CD4-positive, alpha-beta T cell (primary cell): ENCODE measurements around the gene MMS19. TPM values are rescaled to one million over a fixed set of nuclear protein-coding genes. Genes with fewer than 3 reads are reported as not detected.
"Not testable (repeated sequence)": the region's sequence is repeated elsewhere in the genome, so short reads cannot be mapped to it uniquely, and the experiment has no call there.

Experiments
- ATAC-seq: fragments of 200-7000 bp; cut with Tn5 transposase; one replicate; pipeline ENCODE4 v1.10.0; 2022; ENCODE audit warnings: mild to moderate bottlenecking; ENCODE audit not compliant: poor library complexity
- CTCF ChIA-PET: fragments of 350-600 bp; sonication (Branson Sonifier 250); formaldehyde crosslinking; loops from one replicate; lab custom pipeline; 2021; ENCODE audit warnings: antibody characterized with exemption, inconsistent platforms; lab: Charles Lee
- POLR2A ChIA-PET: fragments of 350-600 bp; sonication (Branson Sonifier 250); formaldehyde crosslinking; loops from one replicate; lab custom pipeline; 2021; ENCODE audit warnings: antibody characterized with exemption, inconsistent platforms; lab: Charles Lee
- DNase-seq, 14 experiments: peaks; one replicate each; pipeline ENCODE4 v3.0.0-alpha.2; 2013 to 2020; ENCODE audit warnings: mixed read lengths in 2 of 14
- H3K27ac ChIP-seq, 2 donors: one replicate each; pipeline versions ENCODE4 v1.5.1 to v1.7.0; 2013; ENCODE audit warnings: low read length in 2 of 2, low read depth in 1 of 2, mild to moderate bottlenecking in 1 of 2
- H3K27me3 ChIP-seq, 2 experiments: 1 replicate in 1 of 2; 2 replicates in 1 of 2; pipeline versions ENCODE4 v1.6.1 to v1.7.0; 2013; ENCODE audit warnings: low read length in 2 of 2, control low read depth in 1 of 2, mild to moderate bottlenecking in 1 of 2, moderate library complexity in 1 of 2; ENCODE audit not compliant: insufficient read depth in 2 of 2, control insufficient read depth in 1 of 2
- H3K36me3 ChIP-seq: one replicate; pipeline ENCODE4 v1.6.1; 2013; ENCODE audit warnings: low read length, control low read depth; ENCODE audit not compliant: insufficient read depth
- H3K4me1 ChIP-seq: one replicate; pipeline ENCODE4 v1.6.1; 2013; ENCODE audit warnings: low read length, control low read depth; ENCODE audit not compliant: insufficient read depth
- H3K4me3 ChIP-seq: one replicate; pipeline ENCODE4 v1.5.1; 2013; ENCODE audit warnings: mild to moderate bottlenecking, low read length, moderate library complexity
- H3K9me3 ChIP-seq, 2 experiments: 1 replicate in 1 of 2; 2 replicates in 1 of 2; pipeline versions ENCODE4 v1.6.1 to v1.7.0; 2013; ENCODE audit warnings: low read length in 2 of 2, mild to moderate bottlenecking in 2 of 2, control low read depth in 1 of 2, moderate library complexity in 1 of 2; ENCODE audit not compliant: control insufficient read depth in 1 of 2, insufficient read depth in 1 of 2
- H3K27ac Mint-ChIP-seq: one replicate; pipeline ENCODE4 v1.8.0; 2020; ENCODE audit warnings: mixed read lengths
- H3K27me3 Mint-ChIP-seq: one replicate; pipeline ENCODE4 v1.8.0; 2021; ENCODE audit warnings: mixed read lengths
- H3K36me3 Mint-ChIP-seq: one replicate; pipeline ENCODE4 v1.8.0; 2021; ENCODE audit warnings: low read depth, mixed read lengths
- H3K4me1 Mint-ChIP-seq: one replicate; pipeline ENCODE4 v1.8.0; 2021; ENCODE audit warnings: low read depth, mixed read lengths
- H3K4me3 Mint-ChIP-seq: one replicate; pipeline ENCODE4 v1.8.0; 2020; ENCODE audit warnings: mild to moderate bottlenecking, mixed read lengths
- H3K9me3 Mint-ChIP-seq: one replicate; pipeline ENCODE4 v1.8.0; 2020; ENCODE audit warnings: mixed read lengths
- CTCF ChIP-seq: fragments of 200-600 bp; IDR thresholded peaks from one replicate; pipeline ENCODE4 v1.8.0; 2022; ENCODE audit warnings: antibody characterized with exemption, mild to moderate bottlenecking
- intact Hi-C, 2 experiments: fragments of 100-400 bp; cut with DNase I in 1 of 2; cut with micrococcal nuclease in 1 of 2; formaldehyde crosslinking; loops; one replicate each; pipeline versions ENCODE4 v1.15.1 to v1.9.0; 2023 to 2025; cut with DNase I, micrococcal nuclease
- total RNA-seq, 174 experiments: library from RNA in 2 of 174; stranded (reverse) in 2 of 174; gene quantifications; one replicate each; pipeline ENCODE4 v1.2.3 and lab custom pipeline; 2021 to 2026

Gene MMS19
- total RNA-seq, 2 experiments from 2014 or later: 58.4 to 65.7 TPM

GRCh38 chr10:97529685-97530465, 31.7 kb upstream of the MMS19 start:
- Histone ChIP-seq H3K27ac (no peak overlapping the region), H3K4me1 (no peaks in the 10 kb centered on the region), H3K36me3 (no peaks in the 10 kb centered on the region), H3K27me3 (no peaks in the 10 kb centered on the region), H3K9me3 (no peaks in the 10 kb centered on the region), H3K4me3 (no peak overlapping the region)
- Mint-ChIP-seq H3K27me3 (no peaks in the 10 kb centered on the region), H3K4me3 (no peak overlapping the region), H3K9me3 (no peaks in the 10 kb centered on the region), H3K27ac (no peak overlapping the region), H3K36me3 (no peaks in the 10 kb centered on the region), H3K4me1 (no peaks in the 10 kb centered on the region)
- no peak for DNase-seq
- ChIA-PET POLR2A (no interaction called here), CTCF (no interaction called here)
- no peak for ATAC-seq
- intact Hi-C loops: no loop called here
- no peak for TF ChIP-seq CTCF

- H3K27me3 Mint-ChIP-seq, ATAC-seq, POLR2A ChIA-PET, H3K27ac ChIP-seq, H3K27ac Mint-ChIP-seq, DNase-seq, H3K36me3 ChIP-seq, CTCF ChIA-PET, H3K4me1 Mint-ChIP-seq, H3K27me3 ChIP-seq, H3K9me3 Mint-ChIP-seq, H3K4me1 ChIP-seq, H3K36me3 Mint-ChIP-seq, H3K9me3 ChIP-seq, intact Hi-C loops, H3K4me3 Mint-ChIP-seq, H3K4me3 ChIP-seq: not testable (repeated sequence)
Measured at GRCh38 chr10:97528876-97529275, 30.7 kb upstream of the MMS19 start.

GRCh38 chr10:97525683-97526110, 27.5 kb upstream of the MMS19 start:
- no peaks in the 10 kb centered on the region for H3K36me3 ChIP-seq
- ATAC-seq (no peak), DNase-seq (no peak)
- H3K27ac ChIP-seq: no peak overlapping the region
- ChIA-PET CTCF (no interaction called here), POLR2A (no interaction called here)
- Mint-ChIP-seq H3K4me3 (no peak overlapping the region), H3K9me3 (no peaks in the 10 kb centered on the region), H3K36me3 (no peaks in the 10 kb centered on the region), H3K27ac (no peak overlapping the region), H3K4me1 (no peaks in the 10 kb centered on the region), H3K27me3 (peaks cover 10% of the 10 kb centered on the region)
- H3K27me3 ChIP-seq: peaks cover 0 to 2% of the 10 kb centered on the region in 2 experiments
- no peak overlapping the region for H3K4me3 ChIP-seq
- H3K4me1 ChIP-seq: no peaks in the 10 kb centered on the region
- peaks cover 0 to 6% of the 10 kb centered on the region in 2 experiments for H3K9me3 ChIP-seq
- TF ChIP-seq CTCF: no peak
- intact Hi-C loops: no loop called here

DNA sequence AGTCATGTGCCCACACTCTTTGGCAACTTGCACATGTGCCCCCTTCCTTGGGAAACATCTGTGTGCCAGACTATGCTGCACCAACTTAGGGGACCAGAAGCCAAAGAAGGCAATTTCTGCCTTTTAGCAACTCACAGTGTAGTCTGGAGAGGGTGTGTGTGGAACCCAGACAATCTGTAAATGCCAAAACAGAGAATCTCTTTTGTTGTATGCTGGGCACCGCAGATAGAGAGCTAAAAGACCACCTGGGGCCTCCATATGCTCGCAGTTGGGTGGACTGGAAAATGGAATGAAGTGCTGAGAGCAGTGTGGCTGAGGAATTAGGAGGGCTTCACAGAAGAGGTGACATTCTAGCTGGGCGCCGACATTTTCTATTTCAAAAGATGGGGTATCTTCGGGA, 26.9 kb upstream of the MMS19 start:
- ChIA-PET CTCF (no interaction called here), POLR2A (no interaction called here)
- H3K27me3 ChIP-seq: peaks cover 0 to 2% of the 10 kb centered on the region in 2 experiments

More for the DNA sequence above, 26.9 kb upstream of the MMS19 start:
- H3K4me3 ChIP-seq: no peak overlapping the region
- intact Hi-C loops: no loop called here
- DNase-seq: no peak
- H3K9me3 ChIP-seq: peaks cover 0 to 7% of the 10 kb centered on the region in 2 experiments
- H3K9me3 Mint-ChIP-seq: no peaks in the 10 kb centered on the region
- H3K4me1 Mint-ChIP-seq: no peaks in the 10 kb centered on the region
- no peak for ATAC-seq
- H3K4me1 ChIP-seq: no peaks in the 10 kb centered on the region
- no peak overlapping the region for H3K27ac ChIP-seq
- no peak for TF ChIP-seq CTCF
- peaks cover 10% of the 10 kb centered on the region for H3K27me3 Mint-ChIP-seq
- H3K36me3 Mint-ChIP-seq: no peaks in the 10 kb centered on the region
- H3K4me3 Mint-ChIP-seq: no peak overlapping the region
- no peak overlapping the region for H3K27ac Mint-ChIP-seq
- H3K36me3 ChIP-seq: no peaks in the 10 kb centered on the region
